ENCODE measurements around the gene C2CD4A. TPM values are rescaled to one million over a fixed set of nuclear protein-coding genes. Genes with fewer than 3 reads are reported as not detected.

C2CD4A gene
- total and polyA plus RNA-seq, 9 of the 15 experiments (the other 6 are each of a cell fraction or from before 2014, with no cell fraction given): not detected

DNA sequence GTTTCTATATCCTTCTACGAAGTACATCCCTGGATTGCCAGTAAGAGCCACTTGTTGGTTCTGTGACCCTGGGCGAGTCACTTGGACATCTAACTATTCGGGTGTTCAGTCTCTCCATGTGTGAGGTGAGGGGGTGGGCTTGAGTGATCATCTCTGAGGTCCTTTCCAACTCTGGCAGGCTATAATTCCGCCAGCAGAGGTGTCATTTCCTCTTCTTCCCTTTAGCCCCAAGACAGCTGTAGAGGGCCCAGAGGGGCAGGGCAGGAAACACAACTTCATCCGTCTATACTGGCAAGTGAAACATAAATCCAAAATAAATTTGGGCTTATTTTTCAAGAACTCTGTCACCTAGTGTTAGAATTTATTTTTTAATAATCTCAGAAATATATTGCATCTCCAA, 38.1 kb downstream of the C2CD4A start:
- H3K4me3 ChIP-seq: no peak overlapping the region
- no peak overlapping the region for H2AFZ ChIP-seq (ENCODE audit: low read depth, low read length)
- no peaks in the 10 kb centered on the region for H3K9me1 ChIP-seq (ENCODE audit: control insufficient read depth, insufficient read depth, low read length)
- H3K9me3 ChIP-seq (replicated peaks; ENCODE audit: control insufficient read depth, insufficient read depth, low read depth, low read length): no peaks in the 10 kb centered on the region
- WGBS (ENCODE audit: insufficient coverage, low coverage, missing lambda C conversion rate): 5% methylated on average over 5 of the region's 5 CpGs
- no peak overlapping the region for H3K27ac ChIP-seq (ENCODE audit: extremely low read depth, low read depth, low read length)
- TF ChIP-seq ZNF431 (CRISPR knock-in tag; IDR thresholded peaks at IDR 0.05): no peak
- TF ChIP-seq GTF2B (IDR thresholded peaks at IDR 0.05; ENCODE audit: extremely low read depth, insufficient read length): no peak
- TF ChIP-seq EZH2 (IDR thresholded peaks at IDR 0.05; ENCODE audit: borderline replicate concordance, low read depth, low read length): no peak
- TF ChIP-seq KDM1A (IDR thresholded peaks at IDR 0.05): no peak
- no peak for TF ChIP-seq CHD4 (IDR thresholded peaks at IDR 0.05; ENCODE audit: insufficient read depth, insufficient replicate concordance, low read depth, low read length, poor library complexity, severe bottlenecking)
- no peak for TF ChIP-seq TAF9B (IDR thresholded peaks at IDR 0.05; ENCODE audit: partially characterized antibody)
- no peak for TF ChIP-seq TEAD2 (tag; IDR thresholded peaks at IDR 0.05)
- TF ChIP-seq ZNF586 (CRISPR knock-in tag; conservative IDR thresholded peaks at IDR 0.05): no peak
- no peak for TF ChIP-seq NONO (IDR thresholded peaks at IDR 0.05; ENCODE audit: low read depth in 2 of 2, low read length in 1 of 2)
- no peak for TF ChIP-seq GATAD2B (IDR thresholded peaks at IDR 0.05; ENCODE audit: borderline replicate concordance)
- no peak for DNase-seq (ENCODE audit: extremely low read depth in 1 of 4, low spot score in 3 of 4)
- H3K36me3 ChIP-seq (ENCODE audit: control insufficient read depth, insufficient read depth, low read length): no peaks in the 10 kb centered on the region
- FAIRE-seq: no peak
- H3K9ac ChIP-seq (ENCODE audit: insufficient read depth in 1 of 2, low read depth in 2 of 2, low read length in 2 of 2): no peak overlapping the region
- no peaks in the 10 kb centered on the region for H3K79me2 ChIP-seq (ENCODE audit: control insufficient read depth, insufficient read depth, low read length)
- no TSS peak for BruUV-seq (replicated peaks)
- POLR2A ChIA-PET: interaction anchor here (0.7 kb wide), 1 partner anchor 230 kb away, joined by 3 read pairs; no protein-coding TSS in a partner anchor
- in situ Hi-C loops (cut with MboI) (no loop called here), intact Hi-C loops (cut with micrococcal nuclease) (no loop called here)
- H4K20me1 ChIP-seq (replicated peaks; ENCODE audit: control insufficient read depth, insufficient read depth, low read length): no peaks in the 10 kb centered on the region
- ATAC-seq: no peak
- CTCF ChIA-PET (ENCODE audit: low intra/inter-chr PET ratio): no interaction called here
- no peak overlapping the region for H3K4me2 ChIP-seq (ENCODE audit: insufficient read depth, low read length)
- H3K27me3 ChIP-seq (ENCODE audit: control insufficient read depth in 2 of 2, insufficient read depth in 2 of 2, low read length in 2 of 2): peaks cover 2 to 13% of the 10 kb centered on the region in 2 experiments; a peak in 3 of 5 replicates
- no peaks in the 10 kb centered on the region for H3K4me1 ChIP-seq (replicated peaks in 1 of 2; ENCODE audit: control insufficient read depth in 2 of 2, insufficient read depth in 2 of 2, low read length in 2 of 2)

All from K562 (cell line).